ENCODE results near the gene NMNAT1. TPM values are rescaled to one million over a fixed set of nuclear protein-coding genes. Genes with fewer than 3 reads are reported as not detected.

The NMNAT1 gene
- total and polyA plus RNA-seq, 8 donors: 3.0 to 9.3 (median 3.8) TPM

DNA sequence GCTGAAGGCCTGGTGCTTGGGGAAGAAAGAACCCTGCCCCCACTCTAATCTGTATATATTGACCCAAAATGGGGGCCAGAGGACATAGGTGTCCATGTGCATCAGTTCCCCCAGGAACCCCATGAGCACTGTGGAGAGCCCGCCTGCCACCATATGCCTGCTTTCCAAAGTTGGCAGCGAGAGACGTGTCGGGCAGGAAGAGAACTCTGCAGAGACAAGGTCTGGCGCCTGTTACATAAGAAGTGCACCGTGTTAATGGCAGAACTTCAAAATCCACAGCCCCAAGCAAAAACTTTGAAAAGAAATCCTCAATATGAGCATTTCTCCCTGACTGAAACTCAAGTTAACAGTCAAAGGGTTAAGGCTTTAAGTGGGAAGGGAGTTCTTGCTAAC, 41.2 kb upstream of the NMNAT1 start:
- intact Hi-C loops (cut with DNase I): no loop called here
- no peak overlapping the region for H3K4me3 ChIP-seq
- no peaks in the 10 kb centered on the region for H3K36me3 ChIP-seq
- 37 to 41% methylated on average over 6 of the region's 6 CpGs for WGBS, 2 donors
- TF ChIP-seq, protein P1, sequence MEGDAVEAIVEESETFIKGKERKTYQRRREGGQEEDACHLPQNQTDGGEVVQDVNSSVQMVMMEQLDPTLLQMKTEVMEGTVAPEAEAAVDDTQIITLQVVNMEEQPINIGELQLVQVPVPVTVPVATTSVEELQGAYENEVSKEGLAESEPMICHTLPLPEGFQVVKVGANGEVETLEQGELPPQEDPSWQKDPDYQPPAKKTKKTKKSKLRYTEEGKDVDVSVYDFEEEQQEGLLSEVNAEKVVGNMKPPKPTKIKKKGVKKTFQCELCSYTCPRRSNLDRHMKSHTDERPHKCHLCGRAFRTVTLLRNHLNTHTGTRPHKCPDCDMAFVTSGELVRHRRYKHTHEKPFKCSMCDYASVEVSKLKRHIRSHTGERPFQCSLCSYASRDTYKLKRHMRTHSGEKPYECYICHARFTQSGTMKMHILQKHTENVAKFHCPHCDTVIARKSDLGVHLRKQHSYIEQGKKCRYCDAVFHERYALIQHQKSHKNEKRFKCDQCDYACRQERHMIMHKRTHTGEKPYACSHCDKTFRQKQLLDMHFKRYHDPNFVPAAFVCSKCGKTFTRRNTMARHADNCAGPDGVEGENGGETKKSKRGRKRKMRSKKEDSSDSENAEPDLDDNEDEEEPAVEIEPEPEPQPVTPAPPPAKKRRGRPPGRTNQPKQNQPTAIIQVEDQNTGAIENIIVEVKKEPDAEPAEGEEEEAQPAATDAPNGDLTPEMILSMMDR (IDR thresholded peaks at IDR 0.05): no peak
- no peak for FAIRE-seq
- peak overlapping the region; percentile 76 to 86 (median 79) for H3K27ac ChIP-seq
- peak; percentile 15 to 39 (median 20) for ATAC-seq
- peaks cover 11 to 26% (median 23%) of the 10 kb centered on the region in 3 donors for H3K4me1 ChIP-seq
- no peaks in the 10 kb centered on the region for H3K27me3 ChIP-seq
- peak in 2 of 6 donors; percentile 37 to 47 for DNase-seq
- no peaks in the 10 kb centered on the region for H3K9me3 ChIP-seq

DNA sequence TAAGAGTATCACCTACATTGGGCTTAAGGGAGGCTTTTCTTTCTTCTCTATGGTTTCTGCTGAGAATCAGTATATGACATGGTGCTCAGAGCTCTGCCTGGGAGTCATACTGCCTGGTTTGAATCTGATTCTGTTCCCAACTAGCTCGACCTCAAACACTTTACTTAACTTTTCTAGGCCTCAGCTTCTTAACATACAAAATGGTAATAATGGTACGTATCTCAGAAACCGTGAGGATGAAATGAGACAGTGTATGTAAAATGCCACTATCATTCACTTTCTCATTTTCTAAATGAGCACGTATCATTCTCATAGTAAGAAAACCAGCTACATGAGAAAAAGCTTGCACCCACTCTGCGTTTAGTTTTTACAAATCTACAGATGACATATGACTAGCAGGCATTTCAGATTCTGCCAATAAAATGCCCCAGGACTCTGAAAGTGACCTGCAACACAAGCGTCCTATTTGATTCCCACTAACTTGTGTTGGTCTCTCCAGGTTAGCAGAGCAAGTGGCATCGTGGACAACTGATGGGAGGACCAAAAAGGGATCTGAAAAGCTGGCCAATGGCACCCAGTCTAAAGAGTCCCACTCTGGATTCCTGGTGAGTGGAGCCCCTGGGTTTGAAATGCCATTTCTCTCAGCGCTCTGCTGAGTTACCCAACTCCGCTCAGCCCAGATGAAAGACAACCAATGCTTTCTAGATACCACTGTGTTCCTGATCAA, 39.3 kb upstream of the NMNAT1 start:
- 88 to 90% methylated on average over 9 of the region's 9 CpGs for WGBS, 2 donors
- no peak for FAIRE-seq
- Histone ChIP-seq H3K27ac (no peak overlapping the region), H3K9me3 (no peaks in the 10 kb centered on the region), H3K4me3 (no peak overlapping the region), H3K36me3 (no peaks in the 10 kb centered on the region), H3K27me3 (no peaks in the 10 kb centered on the region), H3K4me1 (peaks cover 11 to 31% (median 23%) of the 10 kb centered on the region in 3 donors)
- intact Hi-C loops (cut with DNase I): no loop called here
- ATAC-seq: no peak
- TF ChIP-seq, protein P1 (IDR thresholded peaks at IDR 0.05): no peak
- DNase-seq: peak in 1 of 6 donors; percentile 5

DNA sequence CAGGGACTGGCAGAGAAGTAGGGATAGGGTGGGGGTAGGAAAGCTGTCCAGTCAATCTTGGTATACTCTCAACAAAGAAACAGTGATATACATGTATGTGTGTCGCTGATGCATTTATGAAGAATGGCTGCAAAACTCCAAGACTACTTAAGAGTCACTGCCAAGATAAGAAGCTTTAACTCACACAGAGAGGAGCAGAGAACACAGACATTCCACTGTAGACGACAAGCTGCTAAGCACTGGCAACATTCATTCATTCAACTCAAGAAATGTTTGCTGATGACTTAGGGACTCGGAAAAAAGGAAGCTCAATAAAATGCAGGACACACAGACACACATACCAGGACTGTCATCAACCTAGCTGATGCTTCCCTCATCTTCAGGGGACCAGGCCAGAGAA, 38.7 kb upstream of the NMNAT1 start:
- H3K4me1 ChIP-seq: peaks cover 11 to 34% (median 23%) of the 10 kb centered on the region in 3 donors
- WGBS, 2 donors: 82 to 89% methylated on average over 3 of the region's 3 CpGs
- no peaks in the 10 kb centered on the region for H3K36me3 ChIP-seq
- ATAC-seq: no peak
- no peaks in the 10 kb centered on the region for H3K27me3 ChIP-seq
- H3K27ac ChIP-seq: no peak overlapping the region
- H3K9me3 ChIP-seq: no peaks in the 10 kb centered on the region
- FAIRE-seq: no peak
- H3K4me3 ChIP-seq: no peak overlapping the region
- intact Hi-C loops (cut with DNase I): no loop called here
- DNase-seq: no peak
- TF ChIP-seq, protein P1 (IDR thresholded peaks at IDR 0.05): no peak

DNA sequence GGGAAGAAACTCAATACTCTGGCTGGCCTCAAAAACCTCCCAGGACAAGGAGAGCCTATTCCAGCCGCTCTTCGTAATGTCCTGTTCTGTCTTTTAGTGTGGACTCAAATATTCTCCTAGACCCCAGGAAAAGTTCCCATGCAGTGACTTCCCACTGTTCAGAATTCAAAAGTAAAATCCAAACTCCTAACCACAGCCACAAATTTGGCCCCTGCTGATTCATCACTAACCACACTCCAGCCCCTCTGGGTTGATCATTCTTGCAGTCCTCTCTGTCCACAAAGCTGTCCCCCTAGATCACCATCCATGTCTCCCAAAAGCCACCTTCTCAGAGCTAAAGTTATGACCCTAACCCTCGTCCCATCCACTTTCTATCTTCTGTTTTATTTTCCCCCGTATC, 38.3 kb upstream of the NMNAT1 start:
- Histone ChIP-seq H3K27me3 (no peaks in the 10 kb centered on the region), H3K27ac (no peak overlapping the region), H3K4me3 (no peak overlapping the region), H3K4me1 (peaks cover 11 to 32% (median 20%) of the 10 kb centered on the region in 3 donors), H3K36me3 (no peaks in the 10 kb centered on the region), H3K9me3 (no peaks in the 10 kb centered on the region)
- ATAC-seq (no peak), FAIRE-seq (no peak), DNase-seq (no peak)
- intact Hi-C loops (cut with DNase I): no loop called here
- TF ChIP-seq, protein P1 (IDR thresholded peaks at IDR 0.05): no peak
- 88 to 93% methylated on average over 4 of the region's 4 CpGs for WGBS, 2 donors

DNA sequence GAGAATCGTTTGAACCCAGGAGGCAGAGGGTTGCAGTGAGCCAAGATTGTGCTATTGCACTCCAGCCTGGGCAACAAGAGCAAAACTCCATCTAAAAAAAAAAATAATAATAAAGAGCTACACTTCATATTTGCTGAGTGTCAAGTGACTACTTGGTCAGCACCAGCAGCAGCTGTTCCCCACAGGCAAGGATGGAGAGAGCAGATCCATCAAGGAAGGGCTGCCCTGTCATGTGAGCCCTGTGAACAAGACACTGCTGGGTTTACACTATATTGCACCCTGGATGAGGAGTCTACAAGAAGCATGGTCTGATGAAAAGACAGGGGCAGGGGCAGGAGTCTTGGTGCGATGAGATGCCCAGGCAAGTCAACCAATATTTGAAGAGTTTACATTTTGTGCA, 36.8 kb upstream of the NMNAT1 start:
- no peak for DNase-seq
- no peak for FAIRE-seq
- H3K9me3 ChIP-seq: no peaks in the 10 kb centered on the region
- H3K4me3 ChIP-seq: no peak overlapping the region
- H3K27me3 ChIP-seq: no peaks in the 10 kb centered on the region
- no peak for ATAC-seq
- H3K36me3 ChIP-seq: no peaks in the 10 kb centered on the region
- TF ChIP-seq, protein P1 (IDR thresholded peaks at IDR 0.05): no peak
- peaks cover 7 to 25% (median 12%) of the 10 kb centered on the region in 3 donors for H3K4me1 ChIP-seq
- WGBS, 2 donors: 92 to 100% methylated on average over 2 of the region's 2 CpGs
- no peak overlapping the region for H3K27ac ChIP-seq
- intact Hi-C loops (cut with DNase I): no loop called here
